Measurements from ENCODE around the gene LIMD2. TPM values are rescaled to one million over a fixed set of nuclear protein-coding genes. Genes with fewer than 3 reads are reported as not detected.

The LIMD2 gene
- total RNA-seq, 1 experiment from 2014 or later, result 19.4 TPM

- Histone ChIP-seq H4K20me1 (ENCODE audit: low read length) (no peaks in the 10 kb centered on the region), H3K9ac (ENCODE audit: low read length) (no peak overlapping the region), H3K27ac (ENCODE audit: low read length) (no peak overlapping the region), H2AFZ (ENCODE audit: low read length) (no peak overlapping the region), H3K4me2 (ENCODE audit: low read length) (no peak overlapping the region), H3K9me2 (replicated peaks; ENCODE audit: low read length) (no peaks in the 10 kb centered on the region), H3F3A (ENCODE audit: low read length, unreplicated experiment) (no peaks in the 10 kb centered on the region), H3K79me2 (ENCODE audit: low read length) (no peaks in the 10 kb centered on the region), H3K36me3 (ENCODE audit: low read depth, low read length) (0 out of 2 replicates have a peak, but pooled peaks cover 4% of the 10 kb centered on the region), H3K27me3 (ENCODE audit: low read length) (no peaks in the 10 kb centered on the region), H3K4me3 (ENCODE audit: low read length) (no peak overlapping the region), H3K4me1 (ENCODE audit: insufficient read depth, low read length) (no peaks in the 10 kb centered on the region), H3K9me3 (ENCODE audit: low read length) (no peaks in the 10 kb centered on the region)
- ATAC-seq, result no peak
- no peak for TF ChIP-seq EZH2phosphoT487 (IDR thresholded peaks at IDR 0.05; ENCODE audit: borderline replicate concordance, low read length)
- TF ChIP-seq EZH2 (IDR thresholded peaks at IDR 0.05; ENCODE audit: low read length, unreplicated experiment), result no peak
- no peak for TF ChIP-seq CTCF (conservative IDR thresholded peaks at IDR 0.05; ENCODE audit: low read depth, low read length)
- intact Hi-C loops (cut with micrococcal nuclease), result no loop called here
- POLR2A ChIA-PET (ENCODE audit: unreplicated experiment), result no interaction called here
- no peak for DNase-seq
- CTCF ChIA-PET, result no interaction called here
- BruUV-seq (replicated peaks), result no TSS peak
Measured at GRCh38 chr17:63658366-63658765, 41.6 kb downstream of the LIMD2 start.

- H3K4me2 ChIP-seq (ENCODE audit: low read length), result no peak overlapping the region
- H3K27ac ChIP-seq (ENCODE audit: low read length), result no peak overlapping the region
- no peak overlapping the region for H3K4me3 ChIP-seq (ENCODE audit: low read length)
- no peaks in the 10 kb centered on the region for H3K79me2 ChIP-seq (ENCODE audit: low read length)
- ATAC-seq (no peak), DNase-seq (no peak)
- H3F3A ChIP-seq (ENCODE audit: low read length, unreplicated experiment), result no peaks in the 10 kb centered on the region
- H4K20me1 ChIP-seq (ENCODE audit: low read length), result no peaks in the 10 kb centered on the region
- no peaks in the 10 kb centered on the region for H3K9me2 ChIP-seq (replicated peaks; ENCODE audit: low read length)
- peaks cover 5% of the 10 kb centered on the region; the same call in 1 of the 2 replicates for H3K36me3 ChIP-seq (ENCODE audit: low read depth, low read length)
- no peaks in the 10 kb centered on the region for H3K4me1 ChIP-seq (ENCODE audit: insufficient read depth, low read length)
- no peaks in the 10 kb centered on the region for H3K27me3 ChIP-seq (ENCODE audit: low read length)
- intact Hi-C loops (cut with micrococcal nuclease), result no loop called here
- no peak overlapping the region for H3K9ac ChIP-seq (ENCODE audit: low read length)
- no peaks in the 10 kb centered on the region for H3K9me3 ChIP-seq (ENCODE audit: low read length)
- no peak overlapping the region for H2AFZ ChIP-seq (ENCODE audit: low read length)
- ChIA-PET POLR2A (ENCODE audit: unreplicated experiment) (no interaction called here), CTCF (no interaction called here)
- BruUV-seq (replicated peaks), result no TSS peak
- no peak for TF ChIP-seq EZH2phosphoT487 (IDR thresholded peaks at IDR 0.05; ENCODE audit: borderline replicate concordance, low read length)
- TF ChIP-seq CTCF (conservative IDR thresholded peaks at IDR 0.05; ENCODE audit: low read depth, low read length), result no peak
- TF ChIP-seq EZH2 (IDR thresholded peaks at IDR 0.05; ENCODE audit: low read length, unreplicated experiment), result no peak
Measured at GRCh38 chr17:63657786-63658185, 42.1 kb downstream of the LIMD2 start.

- H4K20me1 ChIP-seq (ENCODE audit: low read length), result no peaks in the 10 kb centered on the region
- no peaks in the 10 kb centered on the region for H3K9me3 ChIP-seq (ENCODE audit: low read length)
- H3K4me1 ChIP-seq (ENCODE audit: insufficient read depth, low read length), result no peaks in the 10 kb centered on the region
- H3K79me2 ChIP-seq (ENCODE audit: low read length), result no peaks in the 10 kb centered on the region
- DNase-seq (no peak), ATAC-seq (no peak)
- no peak overlapping the region for H2AFZ ChIP-seq (ENCODE audit: low read length)
- POLR2A ChIA-PET (ENCODE audit: unreplicated experiment), result no interaction called here
- H3K4me3 ChIP-seq (ENCODE audit: low read length), result no peak overlapping the region
- H3K9ac ChIP-seq (ENCODE audit: low read length), result no peak overlapping the region
- CTCF ChIA-PET, result no interaction called here
- H3K27ac ChIP-seq (ENCODE audit: low read length), result no peak overlapping the region
- H3K36me3 ChIP-seq (ENCODE audit: low read depth, low read length), result peaks cover 4% of the 10 kb centered on the region; the same call in 1 of the 2 replicates
- TSS peak; percentile 23 for BruUV-seq (replicated peaks)
- H3K4me2 ChIP-seq (ENCODE audit: low read length), result no peak overlapping the region
- TF ChIP-seq CTCF (conservative IDR thresholded peaks at IDR 0.05; ENCODE audit: low read depth, low read length) (no peak), EZH2phosphoT487 (IDR thresholded peaks at IDR 0.05; ENCODE audit: borderline replicate concordance, low read length) (no peak), EZH2 (IDR thresholded peaks at IDR 0.05; ENCODE audit: low read length, unreplicated experiment) (no peak)
- intact Hi-C loops (cut with micrococcal nuclease), result no loop called here
- H3K27me3 ChIP-seq (ENCODE audit: low read length), result no peaks in the 10 kb centered on the region
- H3F3A ChIP-seq (ENCODE audit: low read length, unreplicated experiment), result no peaks in the 10 kb centered on the region
- H3K9me2 ChIP-seq (replicated peaks; ENCODE audit: low read length), result no peaks in the 10 kb centered on the region
Measured at GRCh38 chr17:63653050-63653449, 46.9 kb downstream of the LIMD2 start.

Data from PC-3 (cell line).